ENCODE measurements around the gene RTTN.
"Not testable (repeated sequence)": the region's sequence is repeated elsewhere in the genome, so short reads cannot be mapped to it uniquely, and the experiment has no call there.

RTTN gene

GRCh38 chr18:69981948-69982347, 223.5 kb downstream of the RTTN start:
- DNase-seq (ENCODE audit: low read depth in 2 of 3, low spot score in 2 of 3) = no peak

- DNase-seq (ENCODE audit: low read depth in 2 of 3, low spot score in 2 of 3) = no peak
These were observed 224.3 kb downstream of the RTTN start for GRCh38 chr18:69980982-69981804.

GRCh38 chr18:69980509-69980908, 225.0 kb downstream of the RTTN start:
- no peak for DNase-seq (ENCODE audit: low read depth in 2 of 3, low spot score in 2 of 3)

- no peak for DNase-seq (ENCODE audit: low read depth in 2 of 3, low spot score in 2 of 3)
These were observed 226.5 kb downstream of the RTTN start for GRCh38 chr18:69978732-69979715.

GRCh38 chr18:69975294-69975693, 230.2 kb downstream of the RTTN start:
- not testable (repeated sequence) for DNase-seq (ENCODE audit: low read depth in 2 of 3, low spot score in 2 of 3)

- no peak for DNase-seq (ENCODE audit: low read depth in 2 of 3, low spot score in 2 of 3)
These were observed 231.1 kb downstream of the RTTN start for GRCh38 chr18:69974365-69974764.

GRCh38 chr18:69969491-69969890, 236.0 kb downstream of the RTTN start:
- no peak for DNase-seq (ENCODE audit: low read depth in 2 of 3, low spot score in 2 of 3)

- DNase-seq (ENCODE audit: low read depth in 2 of 3, low spot score in 2 of 3) = no peak
These were observed 237.4 kb downstream of the RTTN start for GRCh38 chr18:69968039-69968438.

- DNase-seq (ENCODE audit: low read depth in 2 of 3, low spot score in 2 of 3) = no peak
These were observed 242.3 kb downstream of the RTTN start for GRCh38 chr18:69963196-69963595.

- DNase-seq (ENCODE audit: low read depth in 2 of 3, low spot score in 2 of 3) = no peak
These were observed 243.8 kb downstream of the RTTN start for GRCh38 chr18:69961718-69962117.

- DNase-seq (ENCODE audit: low read depth in 2 of 3, low spot score in 2 of 3) = no peak
These were observed 247.1 kb downstream of the RTTN start for GRCh38 chr18:69958422-69958821.

GRCh38 chr18:69957747-69958146, 247.7 kb downstream of the RTTN start:
- no peak for DNase-seq (ENCODE audit: low read depth in 2 of 3, low spot score in 2 of 3)

- no peak for DNase-seq (ENCODE audit: low read depth in 2 of 3, low spot score in 2 of 3)
These were observed 248.5 kb downstream of the RTTN start for GRCh38 chr18:69956665-69957620.

- no peak for DNase-seq (ENCODE audit: low read depth in 2 of 3, low spot score in 2 of 3)
These were observed 249.4 kb downstream of the RTTN start for GRCh38 chr18:69956057-69956456.

GRCh38 chr18:69954719-69955480, 250.6 kb downstream of the RTTN start:
- DNase-seq (ENCODE audit: low read depth in 2 of 3, low spot score in 2 of 3) = no peak

GRCh38 chr18:69953191-69953590, 252.3 kb downstream of the RTTN start:
- DNase-seq (ENCODE audit: low read depth in 2 of 3, low spot score in 2 of 3) = no peak

All from activated CD8-positive, alpha-beta memory T cell treated with anti-CD3 and anti-CD28 coated beads for 48 hours (primary cell).